BE2C (cell line): Measurements from ENCODE around the gene PEAR1.

Experiments used
- DNase-seq: peaks from one replicate; pipeline ENCODE4 v3.0.0-alpha.2; 2020
- H3K27me3 ChIP-seq: fragments of 250-450 bp; sonication (Bioruptor Pico); 2 replicates; pipeline ENCODE4 v1.5.1; 2020; ENCODE audit warnings: mild to moderate bottlenecking
- H3K36me3 ChIP-seq: fragments of 250-450 bp; sonication (Bioruptor Pico); 2 replicates; pipeline ENCODE4 v1.5.1; 2020; ENCODE audit warnings: mild to moderate bottlenecking
- H3K4me1 ChIP-seq: fragments of 250-450 bp; sonication (Bioruptor Pico); 2 replicates; pipeline ENCODE4 v1.5.1; 2020
- H3K4me3 ChIP-seq: 2 replicates; pipeline ENCODE4 v1.5.1; 2011; ENCODE audit warnings: low read depth, low read length
- H3K9me3 ChIP-seq: fragments of 250-450 bp; sonication (Bioruptor Pico); 2 replicates; pipeline ENCODE4 v1.5.1; 2020
- TF ChIP-seq, protein P1 (sequence below): IDR thresholded peaks from 2 replicates; pipeline ENCODE4 v1.5.1; 2012; ENCODE audit warnings: mild to moderate bottlenecking, low read depth, low read length

Gene PEAR1

DNA sequence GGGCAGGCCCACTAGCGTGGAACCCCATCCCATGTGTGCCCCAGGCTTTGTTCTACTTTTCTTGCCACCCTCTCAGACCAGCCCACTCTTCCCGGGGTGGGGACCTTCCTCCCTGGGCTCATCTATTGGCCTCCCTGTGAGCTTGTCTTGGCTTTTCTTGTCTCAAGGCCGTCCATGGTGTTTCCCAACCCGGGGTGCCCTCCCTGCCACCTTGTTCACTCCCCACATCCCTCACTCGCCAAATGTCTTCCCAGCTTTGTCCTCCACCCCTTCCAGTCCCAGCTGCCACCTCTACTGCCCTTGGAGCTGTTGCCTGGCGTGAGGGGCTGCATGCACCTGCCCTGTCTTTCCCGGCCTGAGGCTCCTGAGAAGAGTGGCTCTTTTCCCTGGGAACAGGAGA, 45.3 kb downstream of the PEAR1 start:
- H3K27me3 ChIP-seq: no peaks in the 10 kb centered on the region
- peaks cover 26% of the 10 kb centered on the region for H3K36me3 ChIP-seq
- TF ChIP-seq, protein P1, sequence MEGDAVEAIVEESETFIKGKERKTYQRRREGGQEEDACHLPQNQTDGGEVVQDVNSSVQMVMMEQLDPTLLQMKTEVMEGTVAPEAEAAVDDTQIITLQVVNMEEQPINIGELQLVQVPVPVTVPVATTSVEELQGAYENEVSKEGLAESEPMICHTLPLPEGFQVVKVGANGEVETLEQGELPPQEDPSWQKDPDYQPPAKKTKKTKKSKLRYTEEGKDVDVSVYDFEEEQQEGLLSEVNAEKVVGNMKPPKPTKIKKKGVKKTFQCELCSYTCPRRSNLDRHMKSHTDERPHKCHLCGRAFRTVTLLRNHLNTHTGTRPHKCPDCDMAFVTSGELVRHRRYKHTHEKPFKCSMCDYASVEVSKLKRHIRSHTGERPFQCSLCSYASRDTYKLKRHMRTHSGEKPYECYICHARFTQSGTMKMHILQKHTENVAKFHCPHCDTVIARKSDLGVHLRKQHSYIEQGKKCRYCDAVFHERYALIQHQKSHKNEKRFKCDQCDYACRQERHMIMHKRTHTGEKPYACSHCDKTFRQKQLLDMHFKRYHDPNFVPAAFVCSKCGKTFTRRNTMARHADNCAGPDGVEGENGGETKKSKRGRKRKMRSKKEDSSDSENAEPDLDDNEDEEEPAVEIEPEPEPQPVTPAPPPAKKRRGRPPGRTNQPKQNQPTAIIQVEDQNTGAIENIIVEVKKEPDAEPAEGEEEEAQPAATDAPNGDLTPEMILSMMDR: no peak
- no peaks in the 10 kb centered on the region for H3K9me3 ChIP-seq
- no peak for DNase-seq
- no peaks in the 10 kb centered on the region for H3K4me1 ChIP-seq
- no peak overlapping the region for H3K4me3 ChIP-seq

DNA sequence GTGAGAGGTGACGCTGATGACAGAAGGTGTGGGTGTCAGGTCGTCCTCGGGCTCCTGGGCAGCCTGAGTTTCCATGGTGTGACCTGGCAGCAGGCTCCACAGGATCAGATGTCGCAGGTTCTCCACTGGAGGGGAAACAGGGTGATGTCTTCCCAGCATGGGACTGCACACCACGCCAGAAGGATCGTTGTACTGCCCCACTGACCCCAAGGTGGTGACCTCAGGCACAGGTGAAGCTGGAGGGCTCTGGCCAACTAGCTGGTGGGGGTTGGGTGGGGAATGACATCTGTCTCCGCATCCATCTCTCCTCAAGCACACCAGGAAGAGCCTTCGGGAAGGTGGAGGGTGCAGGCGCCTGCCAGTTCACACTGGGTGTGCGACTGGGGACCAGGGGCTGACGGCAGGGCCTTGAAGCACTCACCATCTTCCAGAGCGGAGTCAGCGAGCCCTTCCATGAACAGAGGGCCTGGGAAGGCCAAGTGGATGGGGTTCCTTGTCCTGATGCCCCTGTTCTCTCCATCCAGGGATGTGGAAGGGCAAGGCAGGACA, 46.3 kb downstream of the PEAR1 start:
- Histone ChIP-seq H3K36me3 (peaks cover 36% of the 10 kb centered on the region), H3K4me1 (no peaks in the 10 kb centered on the region), H3K27me3 (no peaks in the 10 kb centered on the region), H3K9me3 (no peaks in the 10 kb centered on the region), H3K4me3 (no peak overlapping the region)
- TF ChIP-seq, protein P1: no peak
- no peak for DNase-seq

GRCh38 chr1:156941675-156942074, 48.2 kb downstream of the PEAR1 start:
- H3K9me3 ChIP-seq: no peaks in the 10 kb centered on the region
- no peaks in the 10 kb centered on the region for H3K27me3 ChIP-seq
- H3K4me1 ChIP-seq: no peaks in the 10 kb centered on the region
- no peak overlapping the region for H3K4me3 ChIP-seq
- TF ChIP-seq, protein P1: no peak
- H3K36me3 ChIP-seq: peaks cover 46% of the 10 kb centered on the region
- no peak for DNase-seq

DNA sequence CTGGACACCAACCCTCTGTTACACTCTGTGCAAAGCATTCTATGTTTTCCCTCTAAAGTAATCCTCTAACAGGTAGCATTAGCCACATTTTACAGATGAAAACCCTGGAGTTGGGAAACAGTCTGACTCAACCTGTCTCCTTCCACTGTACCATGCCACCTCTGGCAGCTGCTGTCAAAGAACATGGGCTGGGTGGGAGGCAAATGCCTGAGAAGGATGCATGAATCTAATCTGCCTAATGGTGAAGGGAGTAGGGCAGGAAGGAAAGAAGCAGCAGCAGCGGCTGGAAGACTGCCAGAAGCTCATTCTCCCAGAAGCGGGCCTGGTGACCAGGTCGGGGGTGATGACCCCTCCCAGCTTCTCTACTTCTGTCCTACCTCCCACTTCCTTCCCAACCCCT, 48.7 kb downstream of the PEAR1 start:
- H3K9me3 ChIP-seq: no peaks in the 10 kb centered on the region
- H3K4me1 ChIP-seq: no peaks in the 10 kb centered on the region
- TF ChIP-seq, protein P1: no peak
- H3K4me3 ChIP-seq: no peak overlapping the region
- H3K27me3 ChIP-seq: no peaks in the 10 kb centered on the region
- no peak for DNase-seq
- H3K36me3 ChIP-seq: peaks cover 51% of the 10 kb centered on the region

DNA sequence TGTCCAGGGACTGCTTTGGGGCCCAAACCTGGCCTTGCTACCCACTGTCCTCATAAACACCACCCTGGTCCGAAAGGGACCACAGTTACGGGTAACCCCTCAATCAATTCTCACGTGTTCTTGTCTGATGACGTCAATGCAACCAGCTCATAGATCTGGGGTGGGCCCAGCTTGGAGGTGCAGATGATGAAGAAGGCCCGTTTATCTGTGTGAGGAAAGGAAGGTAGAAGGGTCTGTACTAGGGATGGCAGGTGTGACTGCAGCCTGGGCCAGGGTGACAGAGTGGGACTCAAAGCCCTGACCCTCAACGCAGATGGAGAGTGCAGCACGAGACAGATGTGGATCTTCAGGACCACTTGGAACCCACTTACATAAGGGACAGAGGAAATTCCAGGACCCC, 49.1 kb downstream of the PEAR1 start:
- no peak for DNase-seq
- Histone ChIP-seq H3K27me3 (no peaks in the 10 kb centered on the region), H3K4me1 (no peaks in the 10 kb centered on the region), H3K9me3 (no peaks in the 10 kb centered on the region), H3K4me3 (no peak overlapping the region), H3K36me3 (peaks cover 53% of the 10 kb centered on the region)
- TF ChIP-seq, protein P1: no peak

DNA sequence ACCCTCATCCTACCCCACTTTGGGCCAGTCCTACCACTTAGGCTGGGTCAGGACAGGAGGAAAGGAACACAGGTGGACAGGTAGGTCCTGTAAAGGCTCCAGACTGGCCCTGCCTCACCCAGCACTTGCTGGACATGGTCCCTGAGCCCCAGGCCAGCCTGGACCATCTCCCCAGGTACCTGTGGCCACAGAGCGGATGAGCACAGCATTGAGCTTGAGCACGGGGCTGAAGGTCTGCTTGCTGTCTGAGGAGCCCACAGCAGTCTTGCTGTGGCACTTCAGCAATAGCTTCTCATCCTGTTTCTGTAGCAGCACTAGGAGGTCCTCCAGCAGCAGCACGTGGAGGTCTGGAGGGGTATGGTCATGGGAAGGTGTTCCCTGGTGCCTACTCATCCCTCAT, 50.2 kb downstream of the PEAR1 start:
- Histone ChIP-seq H3K36me3 (peaks cover 62% of the 10 kb centered on the region), H3K27me3 (no peaks in the 10 kb centered on the region), H3K9me3 (no peaks in the 10 kb centered on the region), H3K4me3 (no peak overlapping the region), H3K4me1 (no peaks in the 10 kb centered on the region)
- TF ChIP-seq, protein P1: no peak
- DNase-seq: no peak
